CD4-positive, alpha-beta memory T cell (primary cell): ENCODE measurements around the gene PGBD2. TPM values are rescaled to one million over a fixed set of nuclear protein-coding genes. Genes with fewer than 3 reads are reported as not detected.
A peak's percentile ranks its signal among the peaks of the same experiment; 100 is the strongest.

ENCODE experiments used
- CTCF ChIA-PET: fragments of 350-600 bp; sonication (Branson Sonifier 250); formaldehyde crosslinking; loops from one replicate; lab custom pipeline; 2021; ENCODE audit warnings: inconsistent platforms; ENCODE audit not compliant: partially characterized antibody; lab: Charles Lee
- POLR2A ChIA-PET: fragments of 350-600 bp; sonication (Branson Sonifier 250); formaldehyde crosslinking; loops from one replicate; lab custom pipeline; 2021; ENCODE audit not compliant: partially characterized antibody; lab: Charles Lee
- DNase-seq, 5 donors: peaks; one replicate each; pipeline versions ENCODE4 v3.0.0 to v3.0.0-alpha.2; 2020 to 2022; ENCODE audit warnings: mixed read lengths in 1 of 5
- H3K27ac ChIP-seq: one replicate; pipeline ENCODE4 v1.7.0; 2013; ENCODE audit warnings: low read depth, low read length
- H3K27me3 ChIP-seq: 2 replicates; pipeline ENCODE4 v1.7.0; 2013; ENCODE audit warnings: mild to moderate bottlenecking, low read length, moderate library complexity; ENCODE audit not compliant: insufficient read depth
- H3K36me3 ChIP-seq: 2 replicates; pipeline ENCODE4 v1.7.0; 2013; ENCODE audit warnings: mild to moderate bottlenecking, low read length, moderate library complexity; ENCODE audit not compliant: insufficient read depth
- H3K4me1 ChIP-seq: 2 replicates; pipeline ENCODE4 v1.7.0; 2013; ENCODE audit warnings: mild to moderate bottlenecking, low read length, moderate library complexity; ENCODE audit not compliant: insufficient read depth
- H3K4me3 ChIP-seq, 2 donors: one replicate each; pipeline ENCODE4 v1.7.0; 2013; ENCODE audit warnings: low read length in 2 of 2, mild to moderate bottlenecking in 1 of 2
- H3K9me3 ChIP-seq, 2 donors: one replicate each; pipeline ENCODE4 v1.7.0; 2013; ENCODE audit warnings: low read length in 2 of 2, control low read depth in 1 of 2; ENCODE audit not compliant: control insufficient read depth in 1 of 2
- H3K27ac Mint-ChIP-seq, 7 donors: one replicate each; pipeline ENCODE4 v1.8.0; 2020 to 2021; ENCODE audit warnings: mixed read lengths in 7 of 7, mild to moderate bottlenecking in 6 of 7, inconsistent platforms in 3 of 7, moderate library complexity in 3 of 7
- H3K27me3 Mint-ChIP-seq, 2 donors: one replicate each; pipeline ENCODE4 v1.8.0; 2020 to 2021; ENCODE audit warnings: mixed read lengths in 2 of 2
- H3K36me3 Mint-ChIP-seq, 2 donors: one replicate each; pipeline ENCODE4 v1.8.0; 2020 to 2021; ENCODE audit warnings: mixed read lengths in 2 of 2, inconsistent platforms in 1 of 2, mild to moderate bottlenecking in 1 of 2
- H3K4me1 Mint-ChIP-seq, 4 donors: one replicate each; pipeline ENCODE4 v1.8.0; 2020 to 2021; ENCODE audit warnings: mixed read lengths in 4 of 4, mild to moderate bottlenecking in 1 of 4
- H3K4me3 Mint-ChIP-seq, 8 donors: one replicate each; pipeline ENCODE4 v1.8.0; 2020 to 2021; ENCODE audit warnings: mixed read lengths in 8 of 8, mild to moderate bottlenecking in 7 of 8, moderate library complexity in 6 of 8, inconsistent platforms in 3 of 8
- H3K9me3 Mint-ChIP-seq, 8 donors: one replicate each; pipeline ENCODE4 v1.8.0; 2020 to 2021; ENCODE audit warnings: mixed read lengths in 8 of 8, mild to moderate bottlenecking in 5 of 8, inconsistent platforms in 3 of 8, moderate library complexity in 1 of 8
- intact Hi-C: fragments of 100-400 bp; cut with micrococcal nuclease; formaldehyde crosslinking; loops from one replicate; pipeline ENCODE4 v1.15.1; 2023
- polyA plus RNA-seq, 2 donors: library from polyadenylated mRNA; unstranded; fragments of 300-500 nt; fragmentation: Illumina TruSeq; gene quantifications; one replicate each; pipeline ENCODE4 v1.2.3, GENCODE V29; 2021
- total RNA-seq, 2 experiments: library from RNA; stranded (reverse); gene quantifications; one replicate each; pipeline ENCODE4 v1.2.3, GENCODE V29; 2021

PGBD2 gene
- total and polyA plus RNA-seq, 4 experiments from 2014 or later: 7.3 to 19.6 (median 14.6) TPM

GRCh38 chr1:248860007-248860406 lies 46.0 kb upstream of the PGBD2 start:
- H3K4me3 Mint-ChIP-seq: peak overlapping the region; percentile 84 to 93 (median 89)
- ChIA-PET POLR2A (interaction anchor here (1.0 to 9.6 kb wide), 7 partner anchors 9 to 46 kb away, joined by 3 to 210 read pairs (median 15); partner anchors contain the start of genes PGBD2, SH3BP5L and ZNF672), CTCF (interaction anchor here (1.3 to 3.3 kb wide), 5 partner anchors 12 to 44 kb away, joined by 3 to 54 read pairs (median 12); partner anchors contain the start of genes SH3BP5L and ZNF672)
- peaks cover 0 to 1% (median 0%) of the 10 kb centered on the region in 8 donors for H3K9me3 Mint-ChIP-seq
- peaks cover under 1 to 1% of the 10 kb centered on the region in 2 donors for H3K36me3 Mint-ChIP-seq
- Histone ChIP-seq H3K4me1 (peaks cover 50% of the 10 kb centered on the region), H3K36me3 (no peaks in the 10 kb centered on the region), H3K27ac (no peak overlapping the region), H3K27me3 (no peaks in the 10 kb centered on the region), H3K9me3 (no peaks in the 10 kb centered on the region), H3K4me3 (no peak overlapping the region)
- no peaks in the 10 kb centered on the region for H3K27me3 Mint-ChIP-seq
- no peak for DNase-seq
- H3K4me1 Mint-ChIP-seq: peaks cover 34 to 69% (median 44%) of the 10 kb centered on the region in 4 donors
- H3K27ac Mint-ChIP-seq: peak overlapping the region; percentile 88 to 98 (median 97)
- intact Hi-C loops: no loop called here

GRCh38 chr1:248861616-248862015 lies 44.4 kb upstream of the PGBD2 start:
- Mint-ChIP-seq H3K4me3 (peak overlapping the region in 5 of 8 donors; percentile 6 to 60 (median 20)), H3K27me3 (no peaks in the 10 kb centered on the region), H3K9me3 (peaks cover 0 to 1% (median 0%) of the 10 kb centered on the region in 8 donors), H3K36me3 (peaks cover 0 to 1% of the 10 kb centered on the region in 2 donors), H3K4me1 (peaks cover 34 to 68% (median 42%) of the 10 kb centered on the region in 4 donors), H3K27ac (peak overlapping the region in 2 of 7 donors; percentile 58 to 76)
- no peaks in the 10 kb centered on the region for H3K9me3 ChIP-seq
- intact Hi-C loops: no loop called here
- ChIA-PET POLR2A (interaction anchor here (3.0 to 9.6 kb wide), 3 partner anchors 12 to 34 kb away, joined by 23 to 210 read pairs (median 84); partner anchors contain the start of genes SH3BP5L and ZNF672), CTCF (interaction anchor here (1.2 to 2.4 kb wide), 4 partner anchors 12 to 35 kb away, joined by 3 to 6 read pairs (median 4); partner anchors contain the start of gene SH3BP5L)
- H3K4me3 ChIP-seq: no peak overlapping the region
- no peaks in the 10 kb centered on the region for H3K36me3 ChIP-seq
- H3K27ac ChIP-seq: no peak overlapping the region
- no peaks in the 10 kb centered on the region for H3K27me3 ChIP-seq
- no peak for DNase-seq
- H3K4me1 ChIP-seq: peaks cover 50% of the 10 kb centered on the region

GRCh38 chr1:248862695-248862997 lies 43.4 kb upstream of the PGBD2 start:
- peak overlapping the region; percentile 50 to 96 (median 91) for H3K27ac Mint-ChIP-seq
- H3K9me3 Mint-ChIP-seq: peaks cover 0 to 1% (median 0%) of the 10 kb centered on the region in 8 donors
- DNase-seq: no peak
- Histone ChIP-seq H3K9me3 (no peaks in the 10 kb centered on the region), H3K4me1 (peaks cover 40% of the 10 kb centered on the region), H3K4me3 (peak overlapping the region; percentile 64 to 79), H3K27ac (peak overlapping the region; percentile 59), H3K27me3 (no peaks in the 10 kb centered on the region), H3K36me3 (no peaks in the 10 kb centered on the region)
- POLR2A ChIA-PET: interaction anchor here (3.0 to 9.6 kb wide), 3 partner anchors 11 to 36 kb away, joined by 23 to 210 read pairs (median 84); partner anchors contain the start of genes SH3BP5L and ZNF672
- intact Hi-C loops: no loop called here
- CTCF ChIA-PET: interaction anchor here (0.7 to 2.4 kb wide), 4 partner anchors 8 to 37 kb away, joined by 3 to 6 read pairs (median 4); partner anchors contain the start of gene SH3BP5L
- H3K4me3 Mint-ChIP-seq: peak overlapping the region; percentile 87 to 95 (median 92)
- no peaks in the 10 kb centered on the region for H3K27me3 Mint-ChIP-seq
- H3K4me1 Mint-ChIP-seq: peaks cover 31 to 61% (median 38%) of the 10 kb centered on the region in 4 donors
- peaks cover 0 to 1% of the 10 kb centered on the region in 2 donors for H3K36me3 Mint-ChIP-seq

- POLR2A ChIA-PET: interaction anchor here (3.0 to 9.6 kb wide), 3 partner anchors 10 to 36 kb away, joined by 23 to 210 read pairs (median 84); partner anchors contain the start of genes SH3BP5L and ZNF672
- H3K9me3 Mint-ChIP-seq: peaks cover 0 to 1% (median 0%) of the 10 kb centered on the region in 8 donors
- DNase-seq: peak; percentile 70 to 84 (median 76)
- H3K4me3 ChIP-seq: peak overlapping the region; percentile 64 to 79
- CTCF ChIA-PET: interaction anchor here (1.8 to 2.4 kb wide), 2 partner anchors 22 to 37 kb away, joined by 5 to 6 read pairs; partner anchors contain the start of gene SH3BP5L
- no peaks in the 10 kb centered on the region for H3K27me3 Mint-ChIP-seq
- H3K4me1 ChIP-seq: peaks cover 34% of the 10 kb centered on the region
- intact Hi-C loops: loop anchor here (1.0 kb wide), 1 partner anchor 10 kb away; no protein-coding TSS in a partner anchor
- H3K4me3 Mint-ChIP-seq: peak overlapping the region; percentile 87 to 95 (median 92)
- no peaks in the 10 kb centered on the region for H3K9me3 ChIP-seq
- no peaks in the 10 kb centered on the region for H3K27me3 ChIP-seq
- H3K27ac ChIP-seq: peak overlapping the region; percentile 59
- H3K36me3 Mint-ChIP-seq: peaks cover 0 to 1% of the 10 kb centered on the region in 2 donors
- H3K27ac Mint-ChIP-seq: peak overlapping the region; percentile 71 to 96 (median 91)
- peaks cover 26 to 55% (median 34%) of the 10 kb centered on the region in 4 donors for H3K4me1 Mint-ChIP-seq
- H3K36me3 ChIP-seq: no peaks in the 10 kb centered on the region
These were observed 42.8 kb upstream of the PGBD2 start for GRCh38 chr1:248862998-248863881.

GRCh38 chr1:248871837-248872401 lies 34.1 kb upstream of the PGBD2 start:
- H3K4me3 Mint-ChIP-seq: peak overlapping the region; percentile 34 to 73 (median 52)
- H3K27ac Mint-ChIP-seq: peak overlapping the region in 5 of 7 donors; percentile 8 to 100 (median 51)
- Histone ChIP-seq H3K36me3 (no peaks in the 10 kb centered on the region), H3K9me3 (no peaks in the 10 kb centered on the region), H3K4me3 (no peak overlapping the region), H3K27me3 (no peaks in the 10 kb centered on the region), H3K27ac (no peak overlapping the region), H3K4me1 (peaks cover 7% of the 10 kb centered on the region)
- peaks cover 0 to 15% of the 10 kb centered on the region in 2 donors for H3K36me3 Mint-ChIP-seq
- H3K9me3 Mint-ChIP-seq: peaks cover 0 to 15% (median 3%) of the 10 kb centered on the region in 8 donors
- H3K27me3 Mint-ChIP-seq: peaks cover 8 to 12% of the 10 kb centered on the region in 2 donors
- ChIA-PET CTCF (interaction anchor here (1.6 kb wide), 1 partner anchor 12 kb away, joined by 6 read pairs; the partner anchor contains the start of gene ZNF692), POLR2A (interaction anchor here (3.5 kb wide), 2 partner anchors 11 to 34 kb away, joined by 37 to 84 read pairs; partner anchors contain the start of genes ZNF672 and ZNF692)
- H3K4me1 Mint-ChIP-seq: peaks cover 10 to 31% (median 16%) of the 10 kb centered on the region in 4 donors
- intact Hi-C loops: no loop called here
- no peak for DNase-seq

GRCh38 chr1:248872752-248873408 lies 33.2 kb upstream of the PGBD2 start:
- POLR2A ChIA-PET: interaction anchor here (0.7 to 3.5 kb wide), 10 partner anchors 8 to 61 kb away, joined by 3 to 84 read pairs (median 5); partner anchors contain the start of genes PGBD2, SH3BP5L, ZNF672 and ZNF692
- H3K36me3 ChIP-seq: no peaks in the 10 kb centered on the region

More at GRCh38 chr1:248872752-248873408, 33.2 kb upstream of the PGBD2 start:
- no peaks in the 10 kb centered on the region for H3K27me3 ChIP-seq
- H3K9me3 ChIP-seq: no peaks in the 10 kb centered on the region
- H3K36me3 Mint-ChIP-seq: peaks cover 0 to 15% of the 10 kb centered on the region in 2 donors
- H3K4me3 Mint-ChIP-seq: peak overlapping the region; percentile 95 to 98 (median 97)
- intact Hi-C loops: loop anchor here (1.0 kb wide), 3 partner anchors 10 to 35 kb away; partner anchors contain the start of genes ZNF672 and ZNF692
- CTCF ChIA-PET: interaction anchor here (0.7 to 1.8 kb wide), 5 partner anchors 11 to 47 kb away, joined by 4 to 12 read pairs (median 4); partner anchors contain the start of genes SH3BP5L and ZNF692
- peaks cover 7% of the 10 kb centered on the region for H3K4me1 ChIP-seq
- H3K27ac Mint-ChIP-seq: peak overlapping the region; percentile 98 to 100 (median 99)
- H3K27me3 Mint-ChIP-seq: peaks cover 8 to 12% of the 10 kb centered on the region in 2 donors
- peak overlapping the region; percentile 67 for H3K27ac ChIP-seq
- H3K4me3 ChIP-seq: peak overlapping the region; percentile 79 to 91
- peak; percentile 11 to 54 (median 40) for DNase-seq
- H3K9me3 Mint-ChIP-seq: peaks cover 0 to 15% (median 3%) of the 10 kb centered on the region in 8 donors
- peaks cover 11 to 32% (median 17%) of the 10 kb centered on the region in 4 donors for H3K4me1 Mint-ChIP-seq
